ENCODE results near the gene TBC1D12.

- no peak for TF ChIP-seq EZH2phosphoT487 (conservative IDR thresholded peaks at IDR 0.05; ENCODE audit: low read length)
- TF ChIP-seq, protein P1, sequence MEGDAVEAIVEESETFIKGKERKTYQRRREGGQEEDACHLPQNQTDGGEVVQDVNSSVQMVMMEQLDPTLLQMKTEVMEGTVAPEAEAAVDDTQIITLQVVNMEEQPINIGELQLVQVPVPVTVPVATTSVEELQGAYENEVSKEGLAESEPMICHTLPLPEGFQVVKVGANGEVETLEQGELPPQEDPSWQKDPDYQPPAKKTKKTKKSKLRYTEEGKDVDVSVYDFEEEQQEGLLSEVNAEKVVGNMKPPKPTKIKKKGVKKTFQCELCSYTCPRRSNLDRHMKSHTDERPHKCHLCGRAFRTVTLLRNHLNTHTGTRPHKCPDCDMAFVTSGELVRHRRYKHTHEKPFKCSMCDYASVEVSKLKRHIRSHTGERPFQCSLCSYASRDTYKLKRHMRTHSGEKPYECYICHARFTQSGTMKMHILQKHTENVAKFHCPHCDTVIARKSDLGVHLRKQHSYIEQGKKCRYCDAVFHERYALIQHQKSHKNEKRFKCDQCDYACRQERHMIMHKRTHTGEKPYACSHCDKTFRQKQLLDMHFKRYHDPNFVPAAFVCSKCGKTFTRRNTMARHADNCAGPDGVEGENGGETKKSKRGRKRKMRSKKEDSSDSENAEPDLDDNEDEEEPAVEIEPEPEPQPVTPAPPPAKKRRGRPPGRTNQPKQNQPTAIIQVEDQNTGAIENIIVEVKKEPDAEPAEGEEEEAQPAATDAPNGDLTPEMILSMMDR (IDR thresholded peaks at IDR 0.05; ENCODE audit: insufficient read depth, low read length, poor library complexity, severe bottlenecking) = no peak
Observed at GRCh38 chr10:94424714-94425337, 22.5 kb downstream of the TBC1D12 start.

All from SU-DHL-6 (cell line).